Testis (tissue), 5 donors: ENCODE data around the gene PRR33. TPM values are rescaled to one million over a fixed set of nuclear protein-coding genes. Genes with fewer than 3 reads are reported as not detected.
A peak's percentile ranks its signal among the peaks of the same experiment; 100 is the strongest.
"Not testable (repeated sequence)": the region's sequence is repeated elsewhere in the genome, so short reads cannot be mapped to it uniquely, and the experiment has no call there.

Source experiments
- DNase-seq: peaks from one replicate; pipeline ENCODE4 v3.0.0-alpha.2; 2019
- H3K27ac ChIP-seq, 2 donors: fragments of 200-600 bp; sonication (generic); one replicate each; pipeline ENCODE4 v1.5.1; 2019
- H3K27me3 ChIP-seq: fragments of 200-600 bp; sonication (generic); one replicate; pipeline ENCODE4 v1.5.1; 2019
- H3K36me3 ChIP-seq: fragments of 200-600 bp; sonication (generic); one replicate; pipeline ENCODE4 v1.5.1; 2017; ENCODE audit warnings: low read depth; ENCODE audit errors: missing control alignments
- H3K4me1 ChIP-seq: fragments of 200-600 bp; sonication (generic); one replicate; pipeline ENCODE4 v1.5.1; 2019
- H3K4me3 ChIP-seq, 2 donors: fragments of 200-600 bp; sonication (generic); one replicate each; pipeline ENCODE4 v1.5.1; 2017 to 2019
- H3K9me3 ChIP-seq: fragments of 200-600 bp; sonication (generic); one replicate; pipeline ENCODE4 v1.5.1; 2017
- POLR2A ChIP-seq: fragments of 450-650 bp; IDR thresholded peaks from one replicate; pipeline ENCODE4 v1.6.1; 2017; ENCODE audit warnings: antibody characterized with exemption, mild to moderate bottlenecking, moderate library complexity
- WGBS, 2 donors: methylation state at CpG; one replicate each; pipeline ENCODE4 v1.1.5; 2018; 5-methylcytosine and 5-hydroxymethylcytosine counted together
- intact Hi-C: fragments of 100-400 bp; cut with DNase I; formaldehyde crosslinking; loops from one replicate; pipeline ENCODE4 v1.15.1; 2023; ENCODE audit warnings: low total_unique reads
- long read RNA-seq, 2 donors: transcript quantifications; one replicate each; lab custom pipeline, GENCODE V29; 2026
- polyA plus RNA-seq: library from polyadenylated mRNA; stranded (reverse); fragments of 350-450 nt; fragmentation: Illumina TruSeq; extraction: RNeasy Lipid Tissue Mini Kit (QIAGEN cat#74804); gene quantifications from one replicate; pipeline ENCODE4 v1.2.3, GENCODE V29; 2014; ENCODE audit warnings: low read depth, low replicate concordance; ENCODE audit not compliant: insufficient read depth
- total RNA-seq, 2 donors: library from RNA; depleted of rRNA; stranded (reverse); fragments of >200 nt; gene quantifications; one replicate each; pipeline ENCODE4 v1.2.3, GENCODE V29; 2016
- TF ChIP-seq, protein P1 (sequence below), 3 experiments: fragments of 450-650 bp in 2 of 3; fragments of 200-600 bp in 1 of 3; sonication (generic) in 1 of 3; IDR thresholded peaks; one replicate each; pipeline ENCODE4 v1.5.1; 2016 to 2019; ENCODE audit warnings: antibody characterized with exemption in 3 of 3, mild to moderate bottlenecking in 2 of 3, moderate library complexity in 1 of 3

Gene PRR33
- under 1 TPM in 1 of 2 donors, not detected in 1; 0.06 TPM for total RNA-seq
- polyA plus RNA-seq: not detected
- long read RNA-seq, donor 1: 0 reads
- long read RNA-seq, donor 2, partial matches to known transcripts: 0 of 1 reads
- long read RNA-seq, donor 2, other reads (novel, unspliced or antisense): 0 of 1 reads

GRCh38 chr11:1891831-1892115, at the start of gene PRR33:
Gene PRR33 (minus strand): TSS chr11:1891895. CDS start chr11:1890584, 1,311 bp downstream.
- TF ChIP-seq, protein P1, sequence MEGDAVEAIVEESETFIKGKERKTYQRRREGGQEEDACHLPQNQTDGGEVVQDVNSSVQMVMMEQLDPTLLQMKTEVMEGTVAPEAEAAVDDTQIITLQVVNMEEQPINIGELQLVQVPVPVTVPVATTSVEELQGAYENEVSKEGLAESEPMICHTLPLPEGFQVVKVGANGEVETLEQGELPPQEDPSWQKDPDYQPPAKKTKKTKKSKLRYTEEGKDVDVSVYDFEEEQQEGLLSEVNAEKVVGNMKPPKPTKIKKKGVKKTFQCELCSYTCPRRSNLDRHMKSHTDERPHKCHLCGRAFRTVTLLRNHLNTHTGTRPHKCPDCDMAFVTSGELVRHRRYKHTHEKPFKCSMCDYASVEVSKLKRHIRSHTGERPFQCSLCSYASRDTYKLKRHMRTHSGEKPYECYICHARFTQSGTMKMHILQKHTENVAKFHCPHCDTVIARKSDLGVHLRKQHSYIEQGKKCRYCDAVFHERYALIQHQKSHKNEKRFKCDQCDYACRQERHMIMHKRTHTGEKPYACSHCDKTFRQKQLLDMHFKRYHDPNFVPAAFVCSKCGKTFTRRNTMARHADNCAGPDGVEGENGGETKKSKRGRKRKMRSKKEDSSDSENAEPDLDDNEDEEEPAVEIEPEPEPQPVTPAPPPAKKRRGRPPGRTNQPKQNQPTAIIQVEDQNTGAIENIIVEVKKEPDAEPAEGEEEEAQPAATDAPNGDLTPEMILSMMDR (IDR thresholded peaks at IDR 0.05): no peak
- TF ChIP-seq POLR2A: no peak
- Histone ChIP-seq H3K36me3 (no peaks in the 10 kb centered on the region), H3K4me3 (no peak within 1 kb of the TSS), H3K4me1 (no peaks in the 10 kb centered on the region), H3K9me3 (no peaks in the 10 kb centered on the region), H3K27ac (no peak within 1 kb of the TSS), H3K27me3 (no peaks in the 10 kb centered on the region)
- DNase-seq: no peak
- intact Hi-C loops: no loop called here
- 93 to 95% methylated on average over 7 of the region's 7 CpGs for WGBS, 2 donors

DNA sequence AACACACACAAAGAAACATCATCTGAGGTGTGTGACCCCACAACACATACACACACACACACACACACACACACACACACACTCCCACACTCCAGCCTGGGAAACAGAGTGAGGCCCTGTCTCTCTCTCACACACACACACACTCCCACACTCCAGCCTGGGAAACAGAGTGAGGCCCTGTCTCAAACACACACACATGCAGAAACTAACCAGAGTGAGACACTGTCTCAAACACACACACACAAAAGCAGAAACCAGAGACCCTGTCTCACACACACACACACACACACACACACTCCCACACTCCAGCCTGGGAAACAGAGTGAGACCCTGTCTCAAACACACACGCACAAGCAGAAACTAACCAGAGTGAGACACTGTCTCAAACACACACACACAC, 48.1 kb upstream of the PRR33 start:
- H3K36me3 ChIP-seq, H3K27me3 ChIP-seq, H3K9me3 ChIP-seq, H3K27ac ChIP-seq, DNase-seq, H3K4me3 ChIP-seq: not testable (repeated sequence)
- intact Hi-C loops: loop anchor here (5.0 kb wide), 1 partner anchor 42 kb away; no protein-coding TSS in a partner anchor
- 82 to 83% methylated on average over 1 of the region's 1 CpG for WGBS, 2 donors
- peaks cover 12% of the 10 kb centered on the region for H3K4me1 ChIP-seq

DNA sequence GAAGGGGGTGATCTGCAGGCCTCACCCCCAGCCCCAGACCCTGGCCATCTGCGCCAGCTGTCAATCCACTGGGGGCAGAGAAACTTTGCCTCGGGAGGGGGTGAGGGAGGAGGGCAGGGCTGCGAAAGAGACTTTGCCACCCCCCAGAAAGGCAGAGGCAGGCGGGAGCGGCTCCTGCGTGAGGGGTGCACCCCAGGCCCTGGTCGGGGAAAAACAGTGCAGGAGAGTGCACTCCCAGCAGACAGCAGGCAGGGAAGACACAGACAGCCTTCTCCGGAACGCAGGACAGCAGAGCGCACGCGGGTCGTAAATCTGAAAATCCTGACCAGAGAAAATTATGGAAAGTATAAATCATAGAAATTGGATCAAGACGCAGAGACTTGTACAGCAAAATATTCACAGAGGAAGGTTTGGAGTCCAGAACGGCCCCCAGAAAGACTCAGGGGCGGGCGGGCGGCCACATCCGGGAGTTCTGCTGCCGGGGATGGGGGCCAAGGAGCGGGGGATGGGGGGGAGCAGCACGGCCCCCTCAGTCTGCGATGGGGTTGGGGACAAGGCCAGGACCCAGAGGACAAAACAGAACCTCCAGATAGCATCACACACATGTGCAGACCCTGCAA, 47.4 kb upstream of the PRR33 start:
- 33 to 36% methylated on average over 22 to 23 of the region's 23 CpGs for WGBS, 2 donors
- Histone ChIP-seq H3K27ac (peak overlapping the region in 1 of 2 donors; percentile 35), H3K9me3 (no peaks in the 10 kb centered on the region), H3K27me3 (no peaks in the 10 kb centered on the region), H3K4me3 (no peak overlapping the region), H3K4me1 (peaks cover 12% of the 10 kb centered on the region), H3K36me3 (no peaks in the 10 kb centered on the region)
- no peak for DNase-seq
- intact Hi-C loops: no loop called here
- TF ChIP-seq, protein P1 (IDR thresholded peaks at IDR 0.05): no peak
- TF ChIP-seq POLR2A: no peak

DNA sequence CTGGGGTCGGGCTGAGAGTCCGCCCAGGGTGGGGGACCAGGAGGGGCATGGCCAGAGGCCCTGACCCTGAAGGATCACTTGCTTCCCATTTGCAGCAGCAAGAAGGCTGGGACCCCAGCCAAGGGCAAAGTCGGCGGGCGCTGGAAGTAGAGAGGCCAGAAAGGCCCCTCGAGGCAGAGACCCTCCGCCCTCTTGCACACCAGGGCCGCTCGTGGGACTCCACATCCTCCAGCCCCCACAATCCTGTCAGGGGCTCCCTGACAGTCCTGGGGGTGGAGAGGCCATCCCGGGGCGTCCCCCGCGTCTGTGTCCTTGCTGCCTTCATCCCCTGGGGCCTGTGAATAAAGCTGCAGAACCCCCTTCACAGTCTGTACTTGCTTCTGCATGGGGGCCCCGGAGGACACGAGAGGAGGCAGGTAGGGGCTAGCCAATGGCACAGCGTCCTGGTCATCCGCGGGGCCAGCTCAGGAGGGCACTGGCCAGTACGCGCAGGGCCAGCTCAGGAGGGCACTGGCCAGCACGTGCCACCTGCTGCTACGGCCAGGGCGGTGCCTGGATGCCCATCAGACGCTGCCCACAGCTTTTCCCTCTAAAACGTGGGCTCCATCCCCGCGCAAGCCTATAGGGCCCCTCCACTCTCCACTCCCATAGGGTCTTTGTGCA, 46.8 kb upstream of the PRR33 start:
- 46 to 50% methylated on average over 13 to 27 of the region's 27 CpGs for WGBS, 2 donors
- no peaks in the 10 kb centered on the region for H3K9me3 ChIP-seq
- intact Hi-C loops: no loop called here
- peak overlapping the region in 1 of 2 donors; percentile 35 for H3K27ac ChIP-seq
- DNase-seq: no peak
- no peak overlapping the region for H3K4me3 ChIP-seq
- no peaks in the 10 kb centered on the region for H3K27me3 ChIP-seq
- TF ChIP-seq, protein P1 (IDR thresholded peaks at IDR 0.05): no peak
- no peak for TF ChIP-seq POLR2A
- H3K4me1 ChIP-seq: peaks cover 12% of the 10 kb centered on the region
- no peaks in the 10 kb centered on the region for H3K36me3 ChIP-seq

DNA sequence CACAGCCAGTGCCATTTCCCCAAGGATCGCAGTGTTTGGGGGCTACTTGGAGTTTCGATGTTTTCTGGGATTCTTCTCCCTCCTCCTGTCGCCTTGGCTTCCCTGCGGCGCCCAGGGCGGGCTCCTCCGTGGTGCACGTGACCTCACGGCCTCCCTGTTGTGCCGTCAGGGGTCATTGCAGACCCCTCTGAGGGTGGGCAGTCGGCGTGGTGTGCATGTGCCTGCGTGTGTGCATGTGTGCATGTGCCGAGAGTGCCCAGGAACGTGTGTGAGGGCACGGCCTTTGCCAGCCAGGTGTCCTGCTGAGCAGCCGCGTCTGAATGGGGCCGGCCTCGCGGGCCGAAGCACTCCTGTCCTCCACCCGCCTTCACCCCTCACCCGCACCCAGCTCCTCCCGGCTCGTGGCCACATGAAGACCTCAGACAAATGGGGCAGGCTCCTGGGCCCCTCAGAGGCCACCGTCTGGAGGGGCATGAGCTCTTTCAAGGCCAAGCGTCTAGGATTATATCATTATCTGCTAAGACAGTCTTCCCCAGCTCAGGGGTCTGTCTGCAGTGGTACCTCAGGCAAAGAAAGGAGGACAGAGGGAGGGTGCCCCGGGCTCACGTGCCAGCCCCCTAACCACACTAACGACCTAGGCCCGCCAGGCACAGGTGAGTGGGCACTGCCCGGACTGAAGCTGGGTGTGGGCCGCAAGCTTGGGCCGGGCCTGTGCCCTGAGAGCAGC, 46.1 kb upstream of the PRR33 start:
- intact Hi-C loops: no loop called here
- H3K36me3 ChIP-seq: no peaks in the 10 kb centered on the region
- no peak overlapping the region for H3K4me3 ChIP-seq
- peaks cover 12% of the 10 kb centered on the region for H3K4me1 ChIP-seq
- no peaks in the 10 kb centered on the region for H3K27me3 ChIP-seq
- TF ChIP-seq, protein P1 (IDR thresholded peaks at IDR 0.05): no peak
- no peak for TF ChIP-seq POLR2A
- no peak overlapping the region for H3K27ac ChIP-seq
- 73 to 85% methylated on average over 19 to 35 of the region's 35 CpGs for WGBS, 2 donors
- H3K9me3 ChIP-seq: no peaks in the 10 kb centered on the region
- no peak for DNase-seq
